Mucosa of stomach (tissue), 1 donor: Measurements from ENCODE around the gene URB1.

Experiments used
- H3K27me3 ChIP-seq: one replicate; pipeline ENCODE4 v1.7.0; 2013; ENCODE audit warnings: mild to moderate bottlenecking, low read length; ENCODE audit not compliant: control insufficient read depth, insufficient read depth
- H3K36me3 ChIP-seq: one replicate; pipeline ENCODE4 v1.7.0; 2013; ENCODE audit warnings: low read length; ENCODE audit not compliant: control insufficient read depth, insufficient read depth
- H3K4me1 ChIP-seq: one replicate; pipeline ENCODE4 v1.7.0; 2013; ENCODE audit warnings: mild to moderate bottlenecking, low read length; ENCODE audit not compliant: control insufficient read depth, insufficient read depth
- H3K4me3 ChIP-seq: one replicate; pipeline ENCODE4 v1.7.0; 2013; ENCODE audit warnings: low read length
- H3K9ac ChIP-seq: one replicate; pipeline ENCODE4 v1.7.0; 2013; ENCODE audit warnings: mild to moderate bottlenecking, low read length, moderate library complexity
- H3K9me3 ChIP-seq: one replicate; pipeline ENCODE4 v1.7.0; 2013; ENCODE audit warnings: mild to moderate bottlenecking, low read length, moderate library complexity; ENCODE audit not compliant: control insufficient read depth
- donor health status: Pancreatic carcinoma.

URB1 gene

DNA sequence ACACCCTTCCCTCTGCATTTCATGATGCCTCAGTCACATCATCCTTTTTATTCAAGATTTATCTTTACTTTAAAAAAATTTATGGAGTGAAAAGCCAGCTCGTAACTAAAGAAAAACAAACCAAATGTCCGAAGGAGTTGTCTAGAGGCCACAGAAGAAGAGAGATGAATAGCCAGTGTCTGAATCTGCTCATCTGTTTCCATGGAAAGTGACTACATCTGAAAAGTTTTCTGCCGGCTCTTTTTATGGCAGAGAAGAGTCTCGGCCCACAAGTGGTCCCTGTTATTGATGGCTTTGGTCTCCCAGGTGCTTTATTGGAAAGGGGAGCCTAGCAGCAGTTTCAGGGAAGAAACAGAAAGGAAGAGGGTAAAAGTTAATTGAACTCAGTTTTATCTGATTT, 25.3 kb upstream of the URB1 start:
- Histone ChIP-seq H3K9ac (no peak overlapping the region), H3K27me3 (no peaks in the 10 kb centered on the region), H3K4me1 (peaks cover 13% of the 10 kb centered on the region), H3K36me3 (no peaks in the 10 kb centered on the region), H3K9me3 (no peaks in the 10 kb centered on the region), H3K4me3 (no peak overlapping the region)

DNA sequence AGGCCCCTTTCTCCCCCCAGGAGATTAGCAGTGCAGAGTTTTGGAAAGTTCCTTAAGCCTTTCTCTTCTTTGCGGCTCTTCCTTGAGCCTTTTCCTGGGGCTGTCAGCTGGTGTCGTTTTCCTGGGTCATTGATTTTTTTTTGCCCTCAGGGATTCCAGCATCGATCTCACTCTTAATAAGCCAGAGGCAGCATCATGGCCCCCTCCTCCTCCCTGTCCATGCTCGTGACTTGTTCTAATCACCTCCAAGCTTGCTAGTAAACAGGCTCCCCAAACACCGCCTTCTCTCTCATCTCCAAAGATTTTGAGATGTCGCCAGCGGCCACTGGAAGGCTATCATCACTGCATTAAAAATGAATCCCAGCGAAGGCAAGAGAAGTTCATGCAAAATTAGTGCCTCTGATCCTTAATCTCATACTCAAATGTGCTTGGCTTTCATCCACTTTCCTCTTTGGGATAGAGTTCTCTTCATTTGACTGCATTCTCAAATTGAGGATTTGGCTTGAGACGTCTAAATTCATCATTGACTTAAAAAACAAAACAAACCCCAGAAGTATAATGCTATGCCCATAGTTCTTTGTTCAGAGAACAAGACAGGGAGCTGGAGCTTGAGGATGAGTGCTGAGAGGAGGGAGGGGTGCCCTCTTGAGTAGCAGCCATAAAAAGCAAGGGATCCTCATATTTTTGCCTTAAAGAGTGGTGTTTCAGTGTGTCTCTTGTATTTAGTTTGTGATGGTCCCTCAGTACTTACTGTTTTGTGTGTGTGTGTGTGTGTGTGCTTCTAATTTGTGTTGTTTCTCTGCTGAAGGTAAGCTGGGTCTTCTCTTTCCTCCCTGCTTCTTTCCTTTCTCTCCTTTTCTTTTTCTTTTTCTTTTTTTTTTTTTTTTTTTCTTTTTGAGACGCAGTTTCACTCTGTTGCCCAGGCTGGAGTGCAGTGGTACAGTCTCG, 22.9 kb upstream of the URB1 start:
- Histone ChIP-seq H3K36me3 (no peaks in the 10 kb centered on the region), H3K27me3 (no peaks in the 10 kb centered on the region), H3K4me1 (peaks cover 19% of the 10 kb centered on the region), H3K4me3 (no peak overlapping the region), H3K9ac (no peak overlapping the region), H3K9me3 (no peaks in the 10 kb centered on the region)

DNA sequence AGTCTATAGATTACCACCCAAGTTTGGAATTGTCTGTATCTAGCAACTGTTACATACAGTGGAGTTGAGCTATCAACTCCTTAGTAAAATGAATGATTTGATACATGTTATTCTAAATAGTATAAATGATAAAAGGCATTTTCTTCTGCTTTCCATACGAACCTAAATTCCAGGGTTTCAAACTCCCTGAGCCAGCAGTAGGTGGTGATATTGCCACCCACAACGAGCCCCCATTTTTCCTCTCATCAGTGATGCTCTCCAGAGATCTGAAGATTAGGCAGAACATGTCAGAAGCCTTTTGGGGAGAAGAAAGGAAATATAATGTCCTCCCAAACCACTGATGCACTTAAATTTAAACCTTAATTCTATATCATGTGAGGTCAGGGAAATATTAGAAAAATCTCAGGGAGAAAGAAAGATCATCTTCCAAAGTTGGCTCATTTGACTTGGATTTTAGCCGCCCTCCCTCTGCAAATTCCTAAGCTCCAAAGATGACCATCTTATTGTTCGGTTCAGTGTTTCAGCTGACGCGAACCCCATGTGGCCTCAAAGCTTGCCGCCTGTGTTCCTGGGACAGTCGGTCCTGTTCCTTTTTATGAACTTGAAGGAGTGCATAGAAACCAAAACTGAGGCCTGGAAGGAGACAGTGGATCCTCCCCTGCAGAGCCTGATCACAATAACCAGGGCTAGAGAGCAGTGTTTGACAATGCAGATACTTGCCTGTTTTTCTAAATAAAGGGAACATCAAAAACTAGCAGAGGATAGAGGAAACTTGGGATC, 22.0 kb upstream of the URB1 start:
- Histone ChIP-seq H3K27me3 (no peaks in the 10 kb centered on the region), H3K9ac (no peak overlapping the region), H3K4me1 (peaks cover 23% of the 10 kb centered on the region), H3K36me3 (no peaks in the 10 kb centered on the region), H3K4me3 (no peak overlapping the region), H3K9me3 (no peaks in the 10 kb centered on the region)

DNA sequence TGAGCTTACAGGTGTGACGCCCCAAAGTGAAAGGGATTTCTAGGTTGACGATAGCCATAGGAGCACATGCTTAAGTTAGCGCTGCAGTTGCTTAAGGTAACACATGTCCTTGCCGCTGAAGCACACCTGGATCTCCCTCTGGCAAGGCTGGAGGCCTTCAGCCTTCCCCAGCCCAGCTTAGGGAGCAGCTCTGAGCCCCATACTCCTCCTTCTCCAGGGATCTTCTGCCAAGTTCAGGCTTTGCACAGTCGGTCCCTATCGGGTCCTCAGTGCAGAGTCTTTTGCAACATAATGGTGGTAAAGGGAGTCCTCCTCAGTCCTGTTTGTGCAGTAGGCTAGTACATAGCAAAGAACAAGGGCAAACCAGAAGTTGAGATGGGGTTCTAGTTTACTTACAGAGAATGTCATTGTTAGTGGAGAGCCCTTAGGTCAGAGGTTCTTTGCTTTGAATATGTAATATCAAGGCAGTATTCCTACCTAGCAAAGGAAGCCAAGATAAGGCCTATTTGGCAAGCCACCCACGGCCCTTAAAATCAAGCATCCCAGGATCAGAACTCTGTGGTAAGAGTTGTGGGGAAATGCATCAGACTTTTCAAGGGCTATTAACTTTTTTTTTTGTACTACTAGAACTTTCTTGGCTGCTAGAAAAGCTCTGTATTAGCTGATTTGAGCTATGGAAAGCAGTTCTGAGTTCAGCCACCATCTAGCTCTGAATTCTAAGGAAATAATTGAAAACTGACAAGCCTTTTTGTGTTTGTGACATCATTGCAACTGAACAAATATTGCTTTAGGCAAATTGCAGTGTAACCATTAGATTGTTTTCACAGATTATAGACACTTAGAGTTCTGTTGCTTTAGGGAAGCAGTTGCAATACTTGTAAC, 21.1 kb upstream of the URB1 start:
- Histone ChIP-seq H3K4me1 (peaks cover 23% of the 10 kb centered on the region), H3K4me3 (peak overlapping the region; percentile 29), H3K36me3 (no peaks in the 10 kb centered on the region), H3K27me3 (no peaks in the 10 kb centered on the region), H3K9ac (peak overlapping the region; percentile 95), H3K9me3 (no peaks in the 10 kb centered on the region)

DNA sequence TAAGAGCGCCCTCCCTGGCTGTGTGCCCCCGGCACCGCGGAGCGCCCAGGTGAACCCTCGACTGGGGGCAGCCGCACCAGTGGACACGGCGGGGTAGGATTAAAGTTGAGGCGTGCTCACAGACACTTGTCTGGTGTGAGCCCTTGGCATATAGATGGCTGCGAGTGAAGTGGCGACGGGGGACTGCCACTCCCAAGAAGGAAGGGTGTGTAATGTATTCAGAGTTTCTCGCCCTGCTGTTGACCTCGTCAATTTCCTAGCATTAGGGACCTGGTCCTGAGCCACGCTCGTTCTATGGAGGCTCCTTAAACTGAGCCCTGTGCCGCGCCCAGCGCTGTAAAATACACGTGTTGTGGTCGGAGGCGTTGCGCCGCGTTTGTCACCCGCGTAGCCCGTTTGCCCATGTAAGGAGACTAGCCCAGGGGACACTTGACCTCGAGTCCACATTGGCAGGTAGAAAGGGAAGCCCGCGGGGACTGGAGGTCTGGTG, 20.2 kb upstream of the URB1 start:
- no peaks in the 10 kb centered on the region for H3K36me3 ChIP-seq
- H3K4me3 ChIP-seq: peak overlapping the region; percentile 29
- H3K9me3 ChIP-seq: no peaks in the 10 kb centered on the region
- peaks cover 23% of the 10 kb centered on the region for H3K4me1 ChIP-seq
- H3K9ac ChIP-seq: peak overlapping the region; percentile 95
- H3K27me3 ChIP-seq: no peaks in the 10 kb centered on the region

DNA sequence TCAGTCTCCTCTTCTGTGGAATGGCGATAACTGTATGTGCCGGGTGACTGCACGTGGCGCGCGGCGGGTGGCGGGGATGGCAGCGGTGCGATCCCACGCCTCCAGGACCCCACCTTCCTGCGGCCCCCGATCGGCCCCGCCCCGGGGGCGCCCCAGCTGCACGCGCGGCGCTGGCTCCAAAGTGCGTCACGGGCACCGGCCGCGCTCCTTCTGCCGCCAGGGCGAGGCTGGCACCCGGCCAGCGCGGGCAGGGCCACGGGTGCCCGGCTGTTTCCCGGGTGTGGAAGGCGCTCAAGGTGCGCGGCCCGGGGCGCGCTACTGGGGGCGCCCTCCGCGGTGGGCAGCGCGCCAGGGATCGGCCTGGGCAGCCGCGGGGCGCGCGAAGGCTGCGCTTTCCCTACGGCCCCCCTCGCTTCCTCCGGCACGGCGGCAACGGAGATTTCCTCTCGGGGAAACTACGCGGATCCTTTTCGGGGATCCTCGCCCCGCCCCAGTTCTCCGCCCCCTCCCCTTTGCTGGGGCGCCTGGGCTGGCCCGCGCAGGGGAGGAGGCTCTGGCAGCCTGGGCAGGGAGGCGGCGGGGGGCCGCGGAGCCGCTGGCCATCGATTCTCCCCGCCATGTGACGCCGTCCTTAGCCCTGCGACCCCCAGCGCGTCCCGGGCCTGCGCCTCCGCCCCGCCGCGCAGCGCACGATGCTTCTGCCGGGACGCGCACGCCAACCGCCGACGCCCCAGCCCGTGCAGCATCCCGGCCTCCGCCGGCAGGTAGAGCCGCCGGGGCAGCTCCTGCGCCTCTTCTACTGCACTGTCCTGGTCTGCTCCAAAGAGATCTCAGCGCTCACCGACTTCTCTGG, 19.6 kb upstream of the URB1 start, which contains the start of gene EVA1C:
EVA1C (plus strand) TSS at position 545 of the 853 bp plus-strand sequence; CDS start at position 693, 148 bp downstream.
- Histone ChIP-seq H3K9me3 (no peaks in the 10 kb centered on the region), H3K4me1 (peaks cover 23% of the 10 kb centered on the region), H3K27me3 (no peaks in the 10 kb centered on the region), H3K36me3 (no peaks in the 10 kb centered on the region), H3K4me3 (peak within 1 kb of the TSS; percentile 80), H3K9ac (peak within 1 kb of the TSS; percentile 95)

DNA sequence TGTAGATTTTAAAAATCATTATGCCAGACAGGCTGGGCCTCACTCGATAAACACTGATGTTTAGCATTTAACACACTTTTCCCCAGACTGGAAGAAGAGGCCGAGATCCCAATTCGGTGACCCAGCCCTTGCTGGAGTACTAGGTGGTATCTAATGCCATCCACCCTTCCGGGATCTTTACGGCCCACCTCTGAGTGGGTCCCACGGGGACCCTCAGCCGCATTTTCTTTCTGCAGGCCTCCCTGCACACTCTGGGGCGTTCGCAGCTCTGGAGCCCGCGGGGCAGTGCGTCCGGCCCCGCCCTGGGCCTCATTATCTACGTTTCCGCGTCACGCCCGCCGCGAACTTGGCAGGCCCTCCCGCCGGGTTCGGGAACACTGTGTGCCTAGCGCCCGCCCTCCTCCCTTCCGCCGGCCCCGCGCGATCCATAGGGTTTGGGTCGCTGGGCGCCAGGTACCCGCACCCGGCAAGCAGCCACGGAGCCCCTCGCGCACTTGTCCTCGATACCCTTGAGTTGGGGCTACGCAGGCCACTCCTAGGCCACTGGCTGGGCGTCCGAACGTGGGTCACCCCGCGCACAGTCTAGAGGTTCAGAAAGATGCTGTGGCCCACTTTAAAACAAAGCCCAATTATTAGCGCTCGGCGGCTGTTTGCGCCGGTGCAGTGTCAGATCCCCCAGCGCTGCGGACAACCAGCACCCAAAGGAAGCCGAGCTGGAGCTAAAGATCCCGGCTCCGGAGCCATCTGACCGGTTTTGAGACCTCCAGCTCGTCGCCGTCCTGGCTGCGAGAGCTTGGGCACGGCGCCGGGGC, 18.7 kb upstream of the URB1 start:
- peaks cover 23% of the 10 kb centered on the region for H3K4me1 ChIP-seq
- no peaks in the 10 kb centered on the region for H3K9me3 ChIP-seq
- peak overlapping the region; percentile 95 for H3K9ac ChIP-seq
- no peaks in the 10 kb centered on the region for H3K27me3 ChIP-seq
- no peaks in the 10 kb centered on the region for H3K36me3 ChIP-seq
- H3K4me3 ChIP-seq: peak overlapping the region; percentile 80

DNA sequence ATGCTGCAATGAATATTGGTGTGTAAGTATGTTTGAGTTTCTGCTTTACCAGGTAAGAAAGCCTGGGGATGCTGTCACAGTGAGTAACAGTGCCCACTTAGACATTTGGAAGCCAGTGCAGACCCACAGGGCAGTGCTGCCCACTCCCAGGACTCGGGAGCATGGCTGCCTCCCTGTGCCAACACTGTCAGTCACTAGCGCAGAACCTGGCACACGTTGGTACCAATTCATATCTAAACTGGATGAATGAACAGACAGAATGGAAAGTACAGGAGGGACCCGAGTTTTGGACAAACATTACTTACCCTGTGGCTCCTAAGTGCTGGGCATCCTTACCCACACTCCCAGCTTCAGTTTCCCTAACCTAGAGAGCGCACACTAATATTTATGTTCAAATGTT, 18.1 kb upstream of the URB1 start:
- Histone ChIP-seq H3K9me3 (no peaks in the 10 kb centered on the region), H3K27me3 (no peaks in the 10 kb centered on the region), H3K9ac (peak overlapping the region; percentile 95), H3K36me3 (no peaks in the 10 kb centered on the region), H3K4me1 (peaks cover 27% of the 10 kb centered on the region), H3K4me3 (peak overlapping the region; percentile 80)

DNA sequence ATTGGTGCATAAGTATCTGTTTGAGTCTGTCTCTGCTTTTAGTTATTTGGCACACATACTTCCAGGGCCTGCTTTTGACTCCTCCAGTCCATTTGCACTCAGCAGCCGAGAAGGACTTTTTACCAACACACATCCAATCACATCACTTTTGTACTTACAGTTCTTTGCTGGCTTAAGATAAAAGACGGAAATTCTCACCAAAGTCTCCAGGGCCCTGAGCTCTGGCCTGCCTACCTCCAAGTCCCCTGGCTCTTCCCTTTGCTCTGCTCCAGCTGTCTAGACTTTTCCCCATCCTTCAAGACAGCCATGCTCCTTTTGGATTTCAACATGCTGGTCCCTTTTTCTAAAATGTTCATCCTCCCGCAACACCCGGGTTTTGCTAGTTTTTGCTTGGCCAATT, 17.5 kb upstream of the URB1 start:
- H3K36me3 ChIP-seq: no peaks in the 10 kb centered on the region
- peak overlapping the region; percentile 95 for H3K9ac ChIP-seq
- H3K4me1 ChIP-seq: peaks cover 27% of the 10 kb centered on the region
- H3K27me3 ChIP-seq: no peaks in the 10 kb centered on the region
- H3K9me3 ChIP-seq: no peaks in the 10 kb centered on the region
- H3K4me3 ChIP-seq: no peak overlapping the region

DNA sequence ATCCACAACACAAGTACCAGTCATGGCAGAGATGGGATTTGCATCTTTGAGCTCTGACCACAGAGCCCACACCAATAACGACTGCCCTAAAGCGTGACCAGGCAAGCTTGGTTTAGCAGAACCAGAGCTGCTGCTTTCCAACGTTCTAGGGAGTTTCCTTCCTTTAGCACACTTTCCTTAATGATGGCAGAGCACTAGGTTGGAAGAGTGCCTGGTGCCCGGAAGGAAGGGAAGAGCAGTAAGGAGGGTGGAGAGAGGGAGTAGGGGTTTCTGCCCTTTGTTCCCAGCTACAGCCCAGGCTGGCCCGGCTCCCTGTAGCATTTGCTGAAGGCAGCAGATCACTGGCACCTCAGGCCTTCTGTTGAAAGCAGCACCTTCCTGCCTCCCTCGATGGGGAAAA, 13.6 kb upstream of the URB1 start:
- H3K9me3 ChIP-seq: no peaks in the 10 kb centered on the region
- H3K27me3 ChIP-seq: no peaks in the 10 kb centered on the region
- peaks cover 19% of the 10 kb centered on the region for H3K4me1 ChIP-seq

More for the DNA sequence above, 13.6 kb upstream of the URB1 start:
- Histone ChIP-seq H3K9ac (no peak overlapping the region), H3K36me3 (no peaks in the 10 kb centered on the region), H3K4me3 (no peak overlapping the region)
